Activated naive CD8-positive, alpha-beta T cell (primary cell): ENCODE measurements around the gene CACNA1B.

ENCODE experiments used
- H3K27ac Mint-ChIP-seq: one replicate; pipeline ENCODE4 v1.8.0; 2021; ENCODE audit warnings: mixed read lengths
- H3K27me3 Mint-ChIP-seq: one replicate; pipeline ENCODE4 v1.8.0; 2021; ENCODE audit warnings: mixed read lengths
- H3K36me3 Mint-ChIP-seq: one replicate; pipeline ENCODE4 v1.8.0; 2021; ENCODE audit warnings: mixed read lengths
- H3K4me1 Mint-ChIP-seq: one replicate; pipeline ENCODE4 v1.8.0; 2021; ENCODE audit warnings: low read depth, mixed read lengths
- H3K4me3 Mint-ChIP-seq: one replicate; pipeline ENCODE4 v1.8.0; 2021; ENCODE audit warnings: mild to moderate bottlenecking, mixed read lengths
- H3K9me3 Mint-ChIP-seq: one replicate; pipeline ENCODE4 v1.8.0; 2021; ENCODE audit warnings: low read depth, mixed read lengths

Gene CACNA1B

GRCh38 chr9:137953683-137954438 is 76.3 kb downstream of the CACNA1B start:
- H3K4me3 Mint-ChIP-seq, result no peak overlapping the region
- no peak overlapping the region for H3K27ac Mint-ChIP-seq
- no peaks in the 10 kb centered on the region for H3K4me1 Mint-ChIP-seq
- no peaks in the 10 kb centered on the region for H3K36me3 Mint-ChIP-seq
- H3K9me3 Mint-ChIP-seq, result no peaks in the 10 kb centered on the region
- no peaks in the 10 kb centered on the region for H3K27me3 Mint-ChIP-seq

DNA sequence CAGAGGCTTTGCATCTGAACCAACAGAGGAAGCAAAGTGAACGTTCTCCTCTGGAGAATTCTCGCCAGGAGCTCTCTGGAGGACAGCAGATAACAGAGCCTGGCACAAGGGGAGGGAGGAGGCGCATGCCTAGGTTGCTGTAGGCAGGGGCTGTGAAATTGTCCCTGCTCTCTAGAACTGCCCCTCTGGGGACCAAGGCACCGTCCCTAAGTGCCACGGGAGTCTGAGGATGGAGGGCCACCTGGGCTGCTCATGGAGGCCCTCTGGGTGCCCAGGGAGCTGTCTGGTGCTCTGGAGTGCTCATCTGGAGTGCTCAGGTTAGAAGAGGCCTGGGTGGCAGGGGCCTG is 77.6 kb downstream of the CACNA1B start:
- H3K4me3 Mint-ChIP-seq, result no peak overlapping the region
- no peaks in the 10 kb centered on the region for H3K4me1 Mint-ChIP-seq
- H3K27ac Mint-ChIP-seq, result no peak overlapping the region
- H3K9me3 Mint-ChIP-seq, result no peaks in the 10 kb centered on the region
- H3K36me3 Mint-ChIP-seq, result no peaks in the 10 kb centered on the region
- no peaks in the 10 kb centered on the region for H3K27me3 Mint-ChIP-seq

DNA sequence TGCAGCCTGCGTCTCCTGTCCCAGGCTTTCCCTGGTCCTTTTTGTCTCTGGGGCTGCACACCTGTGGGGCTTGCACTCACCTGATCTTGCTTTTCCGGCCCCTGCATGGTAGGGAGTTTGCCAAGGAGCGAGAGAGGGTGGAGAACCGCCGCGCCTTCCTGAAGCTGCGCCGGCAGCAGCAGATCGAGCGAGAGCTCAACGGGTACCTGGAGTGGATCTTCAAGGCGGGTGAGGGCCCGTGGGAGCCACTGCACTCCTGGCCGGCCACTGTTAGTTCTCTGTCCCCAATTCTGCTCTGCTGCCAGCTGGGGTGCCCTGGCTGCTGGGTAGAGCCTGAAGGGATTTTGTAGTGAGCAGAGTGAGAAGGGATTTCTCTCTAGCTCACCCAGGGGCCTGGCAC is 78.0 kb downstream of the CACNA1B start:
- Mint-ChIP-seq H3K4me3 (no peak overlapping the region), H3K27me3 (no peaks in the 10 kb centered on the region), H3K36me3 (no peaks in the 10 kb centered on the region), H3K27ac (no peak overlapping the region), H3K9me3 (no peaks in the 10 kb centered on the region), H3K4me1 (no peaks in the 10 kb centered on the region)

DNA sequence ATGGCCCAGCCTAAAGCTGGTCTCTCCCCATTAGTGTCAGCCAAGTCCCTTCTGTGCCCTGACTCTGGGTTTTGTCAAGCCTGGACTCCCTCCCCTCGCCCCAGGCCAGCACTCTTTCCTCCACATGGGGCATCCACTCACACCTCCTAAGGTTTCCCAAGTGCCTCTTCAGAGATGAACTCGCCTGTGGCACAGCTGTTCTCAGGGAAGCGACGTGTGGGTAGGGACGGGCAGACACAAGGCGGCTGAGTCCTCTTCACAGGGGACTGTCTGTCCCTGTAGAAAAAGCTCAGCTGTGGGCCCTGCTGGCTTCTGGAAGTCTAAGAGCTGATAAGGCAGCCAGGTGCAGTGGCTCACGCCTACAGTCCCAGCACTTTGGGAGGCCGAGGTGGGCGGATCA is 78.5 kb downstream of the CACNA1B start:
- Mint-ChIP-seq H3K4me1 (no peaks in the 10 kb centered on the region), H3K9me3 (no peaks in the 10 kb centered on the region), H3K27ac (no peak overlapping the region), H3K4me3 (no peak overlapping the region), H3K27me3 (no peaks in the 10 kb centered on the region), H3K36me3 (no peaks in the 10 kb centered on the region)

- H3K36me3 Mint-ChIP-seq, result no peaks in the 10 kb centered on the region
- H3K9me3 Mint-ChIP-seq, result no peaks in the 10 kb centered on the region
- H3K4me1 Mint-ChIP-seq, result no peaks in the 10 kb centered on the region
- no peaks in the 10 kb centered on the region for H3K27me3 Mint-ChIP-seq
- H3K4me3 Mint-ChIP-seq, result no peak overlapping the region
- H3K27ac Mint-ChIP-seq, result no peak overlapping the region
Observed at GRCh38 chr9:137956688-137957385, 79.3 kb downstream of the CACNA1B start.

- H3K27ac Mint-ChIP-seq, result no peak overlapping the region
- no peaks in the 10 kb centered on the region for H3K36me3 Mint-ChIP-seq
- H3K4me3 Mint-ChIP-seq, result no peak overlapping the region
- peaks cover 4% of the 10 kb centered on the region for H3K27me3 Mint-ChIP-seq
- H3K9me3 Mint-ChIP-seq, result no peaks in the 10 kb centered on the region
- no peaks in the 10 kb centered on the region for H3K4me1 Mint-ChIP-seq
Observed at GRCh38 chr9:137959641-137960411, 82.2 kb downstream of the CACNA1B start.

- no peak overlapping the region for H3K27ac Mint-ChIP-seq
- no peaks in the 10 kb centered on the region for H3K9me3 Mint-ChIP-seq
- H3K27me3 Mint-ChIP-seq, result peaks cover 4% of the 10 kb centered on the region
- H3K4me1 Mint-ChIP-seq, result no peaks in the 10 kb centered on the region
- no peaks in the 10 kb centered on the region for H3K36me3 Mint-ChIP-seq
- H3K4me3 Mint-ChIP-seq, result no peak overlapping the region
Observed at GRCh38 chr9:137960496-137960895, 82.9 kb downstream of the CACNA1B start.

- H3K4me3 Mint-ChIP-seq, result no peak overlapping the region
- no peak overlapping the region for H3K27ac Mint-ChIP-seq
- no peaks in the 10 kb centered on the region for H3K9me3 Mint-ChIP-seq
- no peaks in the 10 kb centered on the region for H3K36me3 Mint-ChIP-seq
- H3K4me1 Mint-ChIP-seq, result no peaks in the 10 kb centered on the region
- H3K27me3 Mint-ChIP-seq, result peaks cover 7% of the 10 kb centered on the region
Observed at GRCh38 chr9:137963525-137963924, 85.9 kb downstream of the CACNA1B start.

- Mint-ChIP-seq H3K36me3 (no peaks in the 10 kb centered on the region), H3K4me1 (no peaks in the 10 kb centered on the region), H3K9me3 (no peaks in the 10 kb centered on the region), H3K27me3 (peaks cover 9% of the 10 kb centered on the region), H3K27ac (no peak overlapping the region), H3K4me3 (no peak overlapping the region)
Observed at GRCh38 chr9:137965177-137965795, 87.7 kb downstream of the CACNA1B start.

GRCh38 chr9:137967280-137967953 is 89.8 kb downstream of the CACNA1B start:
- peaks cover 9% of the 10 kb centered on the region for H3K27me3 Mint-ChIP-seq
- H3K36me3 Mint-ChIP-seq, result no peaks in the 10 kb centered on the region
- H3K27ac Mint-ChIP-seq, result no peak overlapping the region
- H3K4me3 Mint-ChIP-seq, result no peak overlapping the region
- H3K4me1 Mint-ChIP-seq, result no peaks in the 10 kb centered on the region
- H3K9me3 Mint-ChIP-seq, result no peaks in the 10 kb centered on the region

DNA sequence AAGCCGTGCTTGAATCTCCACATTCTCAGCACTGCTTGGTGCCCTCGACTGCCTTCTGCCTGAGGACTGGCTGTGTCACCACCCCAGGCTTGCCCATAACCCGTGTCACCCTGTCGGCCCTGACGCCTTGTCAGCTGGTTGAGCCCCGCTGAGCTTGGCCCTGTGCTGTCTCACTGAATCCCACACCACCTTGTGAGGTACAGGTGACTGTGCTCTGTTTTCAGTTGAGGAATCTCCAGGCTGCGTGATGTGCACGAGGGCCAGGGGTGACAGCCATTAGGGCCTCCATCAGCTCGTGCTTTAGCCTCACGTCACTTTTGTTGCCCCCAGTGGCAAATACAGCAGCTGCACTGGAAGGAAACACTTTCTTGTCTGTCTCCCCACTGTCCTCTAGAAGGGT is 90.7 kb downstream of the CACNA1B start:
- Mint-ChIP-seq H3K36me3 (no peaks in the 10 kb centered on the region), H3K27ac (no peak overlapping the region), H3K9me3 (no peaks in the 10 kb centered on the region), H3K4me3 (no peak overlapping the region), H3K4me1 (no peaks in the 10 kb centered on the region), H3K27me3 (peaks cover 9% of the 10 kb centered on the region)

DNA sequence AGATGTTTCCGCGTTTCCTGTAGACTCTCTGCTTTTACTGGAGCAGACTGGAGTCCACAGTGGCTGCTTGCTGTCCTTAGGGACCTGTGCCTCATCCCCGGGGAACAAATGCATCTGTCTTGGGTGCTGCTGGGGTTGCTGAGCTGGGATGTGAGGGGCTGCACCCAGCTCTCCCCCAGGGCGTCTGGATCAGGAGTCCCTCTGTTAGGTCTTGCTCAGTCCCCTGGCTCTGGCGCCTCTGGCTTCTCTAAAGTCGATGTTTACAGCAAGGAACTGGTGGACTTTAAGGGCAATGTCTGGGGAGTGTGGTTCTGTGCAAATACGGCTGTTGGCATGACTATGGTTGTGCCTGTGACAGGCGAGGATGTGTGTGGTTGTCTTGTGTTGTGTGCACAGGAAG is 91.4 kb downstream of the CACNA1B start:
- Mint-ChIP-seq H3K4me3 (no peak overlapping the region), H3K36me3 (no peaks in the 10 kb centered on the region), H3K9me3 (no peaks in the 10 kb centered on the region), H3K27ac (no peak overlapping the region), H3K4me1 (no peaks in the 10 kb centered on the region), H3K27me3 (peaks cover 8% of the 10 kb centered on the region)

DNA sequence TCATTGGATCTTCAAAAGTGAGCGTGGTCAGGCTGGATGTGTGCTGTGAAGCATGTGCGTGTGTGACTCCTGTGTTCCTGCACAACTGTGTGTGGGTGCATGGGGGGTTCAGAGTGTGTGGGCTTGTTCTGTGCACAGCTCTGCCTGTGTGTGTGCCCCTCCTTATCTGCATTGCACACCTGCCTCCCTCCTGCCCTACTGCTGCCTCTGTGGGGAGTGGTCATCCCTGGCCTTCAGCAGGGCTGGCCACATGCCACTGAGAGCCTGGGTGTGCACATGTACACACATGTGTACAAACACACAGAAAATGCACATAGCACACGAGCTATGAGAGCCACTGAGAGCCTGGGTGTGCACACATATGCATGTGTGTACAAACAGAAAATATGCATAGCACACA is 92.1 kb downstream of the CACNA1B start:
- no peaks in the 10 kb centered on the region for H3K36me3 Mint-ChIP-seq
- H3K27me3 Mint-ChIP-seq, result peaks cover 4% of the 10 kb centered on the region
- no peaks in the 10 kb centered on the region for H3K4me1 Mint-ChIP-seq
- no peak overlapping the region for H3K4me3 Mint-ChIP-seq
- no peaks in the 10 kb centered on the region for H3K9me3 Mint-ChIP-seq
- no peak overlapping the region for H3K27ac Mint-ChIP-seq

- peaks cover 4% of the 10 kb centered on the region for H3K27me3 Mint-ChIP-seq
- no peak overlapping the region for H3K27ac Mint-ChIP-seq
- H3K4me3 Mint-ChIP-seq, result no peak overlapping the region
- H3K9me3 Mint-ChIP-seq, result no peaks in the 10 kb centered on the region
- H3K36me3 Mint-ChIP-seq, result no peaks in the 10 kb centered on the region
- H3K4me1 Mint-ChIP-seq, result no peaks in the 10 kb centered on the region
Observed at GRCh38 chr9:137970098-137970497, 92.5 kb downstream of the CACNA1B start.
